OCI-LY1 (cell line): ENCODE data around the gene NEUROD6.

Experiments
- H2AFZ ChIP-seq: fragments of 200-600 bp; sonication (generic), shearing (Covaris generic); 2 replicates; pipeline ENCODE4 v1.6.0; 2014; ENCODE audit warnings: antibody characterized with exemption, mild to moderate bottlenecking, low read length
- H3F3A ChIP-seq: fragments of 200-600 bp; sonication (generic), shearing (Covaris generic); 2 replicates; pipeline ENCODE4 v1.6.0; 2014; ENCODE audit warnings: mild to moderate bottlenecking, antibody characterized with exemption, low read length, moderate library complexity; ENCODE audit not compliant: insufficient read depth
- H3K27ac ChIP-seq: fragments of 200-600 bp; sonication (generic); 2 replicates; pipeline ENCODE4 v1.5.1; 2014; ENCODE audit warnings: low read length, mixed run types, mild to moderate bottlenecking, low read depth; ENCODE audit not compliant: poor library complexity, severe bottlenecking
- H3K27me3 ChIP-seq: fragments of 200-600 bp; sonication (generic); 2 replicates; pipeline ENCODE4 v1.6.0; 2014; ENCODE audit warnings: antibody characterized with exemption, mild to moderate bottlenecking, low read length, moderate library complexity; ENCODE audit not compliant: insufficient read depth
- H3K36me3 ChIP-seq: fragments of 200-600 bp; sonication (generic); 2 replicates; pipeline ENCODE4 v1.6.1; 2014; ENCODE audit warnings: mild to moderate bottlenecking, antibody characterized with exemption, low read length, moderate library complexity, mixed read lengths; ENCODE audit not compliant: insufficient read depth
- H3K4me1 ChIP-seq: fragments of 200-600 bp; sonication (generic); 2 replicates; pipeline ENCODE4 v1.5.1; 2014; ENCODE audit warnings: mild to moderate bottlenecking, low read length, moderate library complexity; ENCODE audit not compliant: insufficient read depth, severe bottlenecking
- H3K4me2 ChIP-seq: fragments of 200-600 bp; sonication (generic), shearing (Covaris generic); 2 replicates; pipeline ENCODE4 v1.6.1; 2014; ENCODE audit warnings: low read length
- H3K4me3 ChIP-seq: fragments of 200-600 bp; sonication (generic); 2 replicates; pipeline ENCODE4 v1.5.1; 2014; ENCODE audit warnings: low read length, low read depth, mild to moderate bottlenecking, mixed read lengths; ENCODE audit not compliant: poor library complexity, severe bottlenecking
- H3K79me2 ChIP-seq: fragments of 200-600 bp; shearing (Covaris generic); 2 replicates; pipeline ENCODE4 v1.6.1; 2016; ENCODE audit warnings: mixed run types, low read length, mixed read lengths; ENCODE audit not compliant: insufficient read depth
- H3K9ac ChIP-seq: fragments of 200-600 bp; sonication (generic), shearing (Covaris generic); 2 replicates; pipeline ENCODE4 v1.6.1; 2014; ENCODE audit warnings: mild to moderate bottlenecking, low read length, mixed read lengths
- H3K9me2 ChIP-seq: fragments of 200-600 bp; sonication (generic), shearing (Covaris generic); 2 replicates; pipeline ENCODE4 v1.6.1; 2014; ENCODE audit warnings: low read depth, mild to moderate bottlenecking, low read length, mixed read lengths
- H3K9me3 ChIP-seq: fragments of 200-600 bp; shearing (Covaris generic); 2 replicates; pipeline ENCODE4 v1.6.1; 2014; ENCODE audit warnings: low read length, mixed read lengths
- H4K20me1 ChIP-seq: fragments of 200-600 bp; sonication (generic), shearing (Covaris generic); 2 replicates; pipeline ENCODE4 v1.6.0; 2016; ENCODE audit warnings: mild to moderate bottlenecking, low read length; ENCODE audit not compliant: insufficient read depth
- CTCF ChIP-seq: fragments of 200-600 bp; sonication (generic), shearing (Covaris generic); IDR thresholded peaks from 2 replicates; pipeline ENCODE4 v1.5.1; 2017; ENCODE audit warnings: mild to moderate bottlenecking, antibody characterized with exemption, low read length, moderate library complexity, mixed read lengths
- EZH2 ChIP-seq: fragments of 200-600 bp; sonication (generic), shearing (Covaris generic); IDR thresholded peaks from 2 replicates; pipeline ENCODE4 v1.8.0; 2017; ENCODE audit warnings: borderline replicate concordance, mixed run types, mild to moderate bottlenecking, antibody characterized with exemption, low read length, moderate library complexity, mixed read lengths

NEUROD6 gene

GRCh38 chr7:31316876-31317275, 23.6 kb downstream of the NEUROD6 start:
- Histone ChIP-seq H3K79me2 (no peaks in the 10 kb centered on the region), H3K4me2 (no peak overlapping the region), H3F3A (no peaks in the 10 kb centered on the region), H3K9me2 (no peaks in the 10 kb centered on the region), H3K4me1 (no peaks in the 10 kb centered on the region), H3K27ac (no peak overlapping the region), H2AFZ (no peak overlapping the region), H3K9me3 (no peaks in the 10 kb centered on the region), H3K4me3 (no peak overlapping the region), H4K20me1 (no peaks in the 10 kb centered on the region), H3K27me3 (no peaks in the 10 kb centered on the region), H3K9ac (no peak overlapping the region), H3K36me3 (no peaks in the 10 kb centered on the region)
- TF ChIP-seq EZH2 (no peak), CTCF (no peak)

- Histone ChIP-seq H4K20me1 (no peaks in the 10 kb centered on the region), H2AFZ (no peak overlapping the region), H3K9me2 (no peaks in the 10 kb centered on the region), H3K4me2 (no peak overlapping the region), H3K27ac (no peak overlapping the region), H3K9me3 (no peaks in the 10 kb centered on the region), H3K4me3 (no peak overlapping the region), H3K4me1 (no peaks in the 10 kb centered on the region), H3K36me3 (no peaks in the 10 kb centered on the region), H3K27me3 (no peaks in the 10 kb centered on the region), H3K9ac (no peak overlapping the region), H3F3A (no peaks in the 10 kb centered on the region), H3K79me2 (no peaks in the 10 kb centered on the region)
- no peak for TF ChIP-seq CTCF
- no peak for TF ChIP-seq EZH2
Observed at GRCh38 chr7:31315758-31316157, 24.8 kb downstream of the NEUROD6 start.

- no peak overlapping the region for H3K4me3 ChIP-seq
- H3K4me1 ChIP-seq = no peaks in the 10 kb centered on the region
- no peaks in the 10 kb centered on the region for H3K9me3 ChIP-seq
- no peaks in the 10 kb centered on the region for H3K9me2 ChIP-seq
- H3K36me3 ChIP-seq = no peaks in the 10 kb centered on the region
- H3K79me2 ChIP-seq = no peaks in the 10 kb centered on the region
- H3K27ac ChIP-seq = no peak overlapping the region
- no peaks in the 10 kb centered on the region for H3K27me3 ChIP-seq
- no peak overlapping the region for H3K4me2 ChIP-seq
- TF ChIP-seq EZH2 = no peak
- TF ChIP-seq CTCF = no peak
- no peak overlapping the region for H3K9ac ChIP-seq
- H3F3A ChIP-seq = no peaks in the 10 kb centered on the region
- no peak overlapping the region for H2AFZ ChIP-seq
- no peaks in the 10 kb centered on the region for H4K20me1 ChIP-seq
Observed at GRCh38 chr7:31314781-31315180, 25.7 kb downstream of the NEUROD6 start.
